Panc1 (cell line): Measurements from ENCODE around the gene PSMA2.

Experiments
- CTCF ChIP-seq: fragments of 450-650 bp; IDR thresholded peaks from 2 replicates; pipeline ENCODE4 v1.5.1; 2017; ENCODE audit warnings: mild to moderate bottlenecking
- POLR2AphosphoS5 ChIP-seq: IDR thresholded peaks from 2 replicates; pipeline ENCODE4 v1.6.1; 2012; ENCODE audit warnings: mild to moderate bottlenecking, low read depth, low read length, moderate library complexity
- SIN3A ChIP-seq: IDR thresholded peaks from 2 replicates; pipeline ENCODE4 v1.6.1; 2012; ENCODE audit warnings: low read depth, mild to moderate bottlenecking, low read length, moderate library complexity, borderline replicate concordance; ENCODE audit not compliant: insufficient read depth
- TCF7L2 ChIP-seq: IDR thresholded peaks from 2 replicates; pipeline ENCODE4 v1.6.1; 2011; ENCODE audit warnings: mild to moderate bottlenecking, low read depth, low read length, inconsistent platforms

GRCh38 chr7:42931447-42931833, 534 bp downstream of the PSMA2 start:
- TF ChIP-seq CTCF (no peak), POLR2AphosphoS5 (no peak), TCF7L2 (no peak), SIN3A (no peak)
